OCI-LY3 (cell line): Measurements from ENCODE around the gene EPB41L5.

Source experiments
- CTCF ChIP-seq: fragments of 200-600, 300-600 bp; sonication (generic); IDR thresholded peaks from 2 replicates; pipeline ENCODE4 v1.5.1; 2014; ENCODE audit warnings: antibody characterized with exemption, low read length, low read depth
- EZH2phosphoT487 ChIP-seq: fragments of 200-600 bp; shearing (Covaris generic); IDR thresholded peaks from 2 replicates; pipeline ENCODE4 v1.6.1; 2018; ENCODE audit warnings: antibody characterized with exemption, mixed run types, low read depth

GRCh38 chr2:120206022-120206581 is 193.2 kb downstream of the EPB41L5 start:
- peak; percentile 67 for TF ChIP-seq CTCF
- no peak for TF ChIP-seq EZH2phosphoT487
